ENCODE results near the gene TBCA.

The TBCA gene

GRCh38 chr5:77642738-77643653, 133.1 kb downstream of the TBCA start:
- H3K36me3 Mint-ChIP-seq (ENCODE audit: low read depth), result no peaks in the 10 kb centered on the region
- H3K4me1 Mint-ChIP-seq, result peaks cover 40% of the 10 kb centered on the region
- peaks cover 2% of the 10 kb centered on the region for H3K9me3 Mint-ChIP-seq
- H3K27me3 Mint-ChIP-seq (ENCODE audit: low read depth), result peaks cover 100% of the 10 kb centered on the region
- no peak for TF ChIP-seq CTCF (IDR thresholded peaks at IDR 0.05; ENCODE audit: unreplicated experiment in 3 of 3)
- no peak overlapping the region for H3K27ac Mint-ChIP-seq
- H3K4me3 Mint-ChIP-seq, result no peak overlapping the region

- no peak for TF ChIP-seq CTCF (IDR thresholded peaks at IDR 0.05; ENCODE audit: unreplicated experiment in 3 of 3)
- no peaks in the 10 kb centered on the region for H3K36me3 Mint-ChIP-seq (ENCODE audit: low read depth)
- H3K9me3 Mint-ChIP-seq, result peaks cover 2% of the 10 kb centered on the region
- peaks cover 47% of the 10 kb centered on the region for H3K4me1 Mint-ChIP-seq
- no peak overlapping the region for H3K27ac Mint-ChIP-seq
- no peak overlapping the region for H3K4me3 Mint-ChIP-seq
- peaks cover 100% of the 10 kb centered on the region for H3K27me3 Mint-ChIP-seq (ENCODE audit: low read depth)
These were observed 134.0 kb downstream of the TBCA start for GRCh38 chr5:77641963-77642737.

- no peaks in the 10 kb centered on the region for H3K36me3 Mint-ChIP-seq (ENCODE audit: low read depth)
- peaks cover 100% of the 10 kb centered on the region for H3K27me3 Mint-ChIP-seq (ENCODE audit: low read depth)
- peaks cover 47% of the 10 kb centered on the region for H3K4me1 Mint-ChIP-seq
- no peak for TF ChIP-seq CTCF (IDR thresholded peaks at IDR 0.05; ENCODE audit: unreplicated experiment in 3 of 3)
- peak overlapping the region in 1 of 3 experiments; percentile 35 for H3K4me3 Mint-ChIP-seq
- no peak overlapping the region for H3K27ac Mint-ChIP-seq
- H3K9me3 Mint-ChIP-seq, result peaks cover 2% of the 10 kb centered on the region
These were observed 134.7 kb downstream of the TBCA start for GRCh38 chr5:77641397-77641943.

All from nephron (organoid).